ENCODE results near the gene TMEM221. TPM values are rescaled to one million over a fixed set of nuclear protein-coding genes. Genes with fewer than 3 reads are reported as not detected.
A peak's percentile ranks its signal among the peaks of the same experiment; 100 is the strongest.

Gene TMEM221
- total and polyA plus RNA-seq, 2 experiments from 2014 or later = 1.0 to 2.5 TPM

DNA sequence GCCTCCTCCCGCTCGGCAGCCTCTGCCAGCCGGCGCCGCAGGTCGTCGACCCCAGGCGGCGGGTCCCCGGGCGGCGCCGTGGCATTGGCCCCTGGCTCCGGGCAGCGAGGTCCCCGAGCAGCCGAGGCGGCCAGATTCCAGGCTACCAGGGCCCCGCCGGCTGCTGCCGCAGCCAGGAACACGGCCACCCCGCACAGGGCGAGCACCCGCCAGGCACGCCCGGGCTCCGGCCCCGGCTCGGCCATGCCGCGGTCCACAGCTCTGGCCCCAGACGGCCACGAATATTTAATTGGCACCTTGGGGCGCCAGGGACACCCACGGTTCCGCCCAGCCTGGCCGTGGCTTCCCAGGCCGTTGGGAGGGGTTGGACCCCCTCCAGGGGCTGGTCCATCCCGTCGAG, 54.6 kb downstream of the TMEM221 start, which contains the start of gene CCDC194:
Gene CCDC194, minus strand, starts transcription at position 283 of the 400 bp plus-strand sequence. Its CDS starts 38 bp downstream, at position 245.
- Histone ChIP-seq H3K79me2 (no peaks in the 10 kb centered on the region), H3K4me2 (no peak within 1 kb of the TSS), H3K27me3 (peaks cover 9% of the 10 kb centered on the region), H3K9me2 (replicated peaks; ENCODE audit: insufficient read depth) (no peaks in the 10 kb centered on the region), H4K20me1 (ENCODE audit: insufficient read depth, poor library complexity, severe bottlenecking) (no peaks in the 10 kb centered on the region), H3K27ac (no peak within 1 kb of the TSS), H3K4me1 (ENCODE audit: insufficient read depth) (peaks cover 5% of the 10 kb centered on the region), H3K4me3 (no peak within 1 kb of the TSS), H3K36me3 (replicated peaks; ENCODE audit: insufficient read depth, low read depth) (no peaks in the 10 kb centered on the region), H2AFZ (no peak within 1 kb of the TSS), H3K9me3 (ENCODE audit: low read depth) (no peaks in the 10 kb centered on the region)
- TF ChIP-seq, protein P1, sequence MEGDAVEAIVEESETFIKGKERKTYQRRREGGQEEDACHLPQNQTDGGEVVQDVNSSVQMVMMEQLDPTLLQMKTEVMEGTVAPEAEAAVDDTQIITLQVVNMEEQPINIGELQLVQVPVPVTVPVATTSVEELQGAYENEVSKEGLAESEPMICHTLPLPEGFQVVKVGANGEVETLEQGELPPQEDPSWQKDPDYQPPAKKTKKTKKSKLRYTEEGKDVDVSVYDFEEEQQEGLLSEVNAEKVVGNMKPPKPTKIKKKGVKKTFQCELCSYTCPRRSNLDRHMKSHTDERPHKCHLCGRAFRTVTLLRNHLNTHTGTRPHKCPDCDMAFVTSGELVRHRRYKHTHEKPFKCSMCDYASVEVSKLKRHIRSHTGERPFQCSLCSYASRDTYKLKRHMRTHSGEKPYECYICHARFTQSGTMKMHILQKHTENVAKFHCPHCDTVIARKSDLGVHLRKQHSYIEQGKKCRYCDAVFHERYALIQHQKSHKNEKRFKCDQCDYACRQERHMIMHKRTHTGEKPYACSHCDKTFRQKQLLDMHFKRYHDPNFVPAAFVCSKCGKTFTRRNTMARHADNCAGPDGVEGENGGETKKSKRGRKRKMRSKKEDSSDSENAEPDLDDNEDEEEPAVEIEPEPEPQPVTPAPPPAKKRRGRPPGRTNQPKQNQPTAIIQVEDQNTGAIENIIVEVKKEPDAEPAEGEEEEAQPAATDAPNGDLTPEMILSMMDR (IDR thresholded peaks at IDR 0.05; ENCODE audit: poor library complexity) = no peak
- no peak for TF ChIP-seq EZH2 (IDR thresholded peaks at IDR 0.05; ENCODE audit: borderline replicate concordance)
- no peak for TF ChIP-seq EZH2phosphoT487 (IDR thresholded peaks at IDR 0.05; ENCODE audit: low read depth, severe bottlenecking, unreplicated experiment)
- WGBS (ENCODE audit: low lambda C conversion rate, missing lambda C conversion rate) = 94% methylated on average over 36 of the region's 41 CpGs
- DNase-seq (ENCODE audit: low spot score) = no peak

DNA sequence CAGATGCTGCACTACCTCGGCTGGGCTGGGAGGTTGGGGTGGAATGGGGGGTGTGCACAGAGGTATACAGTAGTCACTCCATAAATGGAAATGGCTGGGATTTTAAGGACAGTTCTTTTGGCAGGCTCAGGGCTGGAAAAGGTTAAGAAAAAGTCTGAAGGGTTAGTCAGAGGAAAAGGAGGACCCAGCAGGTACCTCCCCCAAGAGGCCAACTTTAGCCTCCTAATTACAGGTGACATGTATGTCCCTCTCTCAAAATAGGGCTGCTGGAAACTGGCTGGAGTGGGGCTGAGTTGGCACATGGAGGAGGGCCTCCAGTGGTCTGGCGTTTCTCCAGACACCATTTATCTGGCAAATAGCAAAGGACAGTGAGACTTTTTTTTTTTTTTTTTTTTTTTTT, 55.5 kb downstream of the TMEM221 start:
- WGBS (ENCODE audit: low lambda C conversion rate, missing lambda C conversion rate) = 64% methylated on average over 2 of the region's 2 CpGs
- H3K4me1 ChIP-seq (ENCODE audit: insufficient read depth) = peaks cover 5% of the 10 kb centered on the region
- H3K36me3 ChIP-seq (replicated peaks; ENCODE audit: insufficient read depth, low read depth) = no peaks in the 10 kb centered on the region
- H3K4me3 ChIP-seq = no peak overlapping the region
- no peak overlapping the region for H3K4me2 ChIP-seq
- H4K20me1 ChIP-seq (ENCODE audit: insufficient read depth, poor library complexity, severe bottlenecking) = no peaks in the 10 kb centered on the region
- no peaks in the 10 kb centered on the region for H3K9me3 ChIP-seq (ENCODE audit: low read depth)
- TF ChIP-seq, protein P1 (IDR thresholded peaks at IDR 0.05; ENCODE audit: poor library complexity) = no peak
- TF ChIP-seq EZH2phosphoT487 (IDR thresholded peaks at IDR 0.05; ENCODE audit: low read depth, severe bottlenecking, unreplicated experiment) = no peak
- no peak for TF ChIP-seq EZH2 (IDR thresholded peaks at IDR 0.05; ENCODE audit: borderline replicate concordance)
- H2AFZ ChIP-seq = no peak overlapping the region
- no peak overlapping the region for H3K27ac ChIP-seq
- peaks cover 9% of the 10 kb centered on the region for H3K27me3 ChIP-seq
- H3K79me2 ChIP-seq = no peaks in the 10 kb centered on the region
- no peak for DNase-seq (ENCODE audit: low spot score)
- no peaks in the 10 kb centered on the region for H3K9me2 ChIP-seq (replicated peaks; ENCODE audit: insufficient read depth)

DNA sequence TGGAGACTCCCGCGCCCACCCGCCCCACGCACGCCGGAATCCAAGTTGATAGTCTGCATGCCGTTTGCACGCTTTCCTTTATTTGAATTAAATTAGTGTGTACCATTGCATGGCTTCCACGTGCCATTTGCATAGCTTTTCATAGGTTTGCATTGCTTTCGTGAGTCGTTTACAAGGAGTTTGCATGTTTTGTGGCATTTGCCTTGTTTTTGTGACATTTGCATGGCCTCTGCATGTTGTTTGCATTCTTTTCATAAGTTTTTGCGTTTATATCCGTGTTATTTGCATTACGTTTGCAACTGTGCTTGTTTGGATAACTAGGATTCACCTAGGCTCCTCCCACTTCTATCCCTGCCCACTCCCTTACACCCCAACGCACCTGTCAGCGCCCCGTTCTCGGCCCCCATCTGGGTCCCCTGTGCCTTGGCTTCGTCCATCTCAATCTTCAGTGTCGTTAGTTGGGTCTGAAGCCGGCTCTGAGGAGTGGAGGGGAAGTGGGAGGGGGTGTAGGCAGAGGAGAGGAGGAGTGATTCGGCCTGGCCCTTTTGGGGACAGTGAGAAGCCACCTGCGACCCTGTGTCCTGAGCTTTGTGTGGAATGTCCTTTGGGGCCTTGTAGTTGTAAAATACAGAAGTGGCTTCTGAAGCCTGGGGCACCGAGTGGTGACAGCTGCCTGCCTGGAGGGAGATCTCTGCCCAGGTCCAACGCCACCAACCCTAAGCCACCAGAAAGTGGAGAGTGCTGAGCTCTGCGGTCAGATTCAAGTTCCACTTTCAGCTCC, 56.9 kb downstream of the TMEM221 start:
- H3K27ac ChIP-seq = no peak overlapping the region
- no peaks in the 10 kb centered on the region for H3K36me3 ChIP-seq (replicated peaks; ENCODE audit: insufficient read depth, low read depth)
- peak overlapping the region; percentile 31 for H3K4me3 ChIP-seq
- TF ChIP-seq EZH2phosphoT487 (IDR thresholded peaks at IDR 0.05; ENCODE audit: low read depth, severe bottlenecking, unreplicated experiment) (no peak), EZH2 (IDR thresholded peaks at IDR 0.05; ENCODE audit: borderline replicate concordance) (no peak)
- TF ChIP-seq, protein P1 (IDR thresholded peaks at IDR 0.05; ENCODE audit: poor library complexity) = no peak
- no peak for DNase-seq (ENCODE audit: low spot score)
- H3K27me3 ChIP-seq = peaks cover 9% of the 10 kb centered on the region
- peak overlapping the region; percentile 88 for H3K4me2 ChIP-seq
- no peaks in the 10 kb centered on the region for H3K9me3 ChIP-seq (ENCODE audit: low read depth)
- no peaks in the 10 kb centered on the region for H3K79me2 ChIP-seq
- H3K9me2 ChIP-seq (replicated peaks; ENCODE audit: insufficient read depth) = no peaks in the 10 kb centered on the region
- peaks cover 5% of the 10 kb centered on the region for H3K4me1 ChIP-seq (ENCODE audit: insufficient read depth)
- peak overlapping the region; percentile 50 for H2AFZ ChIP-seq
- H4K20me1 ChIP-seq (ENCODE audit: insufficient read depth, poor library complexity, severe bottlenecking) = no peaks in the 10 kb centered on the region
- WGBS (ENCODE audit: low lambda C conversion rate, missing lambda C conversion rate) = 15% methylated on average over 26 of the region's 26 CpGs
